Measurements from ENCODE around the gene ATP2B3. TPM values are rescaled to one million over a fixed set of nuclear protein-coding genes. Genes with fewer than 3 reads are reported as not detected.
A peak's percentile ranks its signal among the peaks of the same experiment; 100 is the strongest.

Gene ATP2B3
- total and polyA plus RNA-seq, 8 donors: 0.03 to 0.12 (median 0.04) TPM; not detected in 2

GRCh38 chrX:153626025-153626633, 108.7 kb downstream of the ATP2B3 start:
- DNase-seq (peak in 1 of 6 donors; percentile 51), FAIRE-seq (no peak), ATAC-seq (no peak)
- intact Hi-C loops (cut with DNase I): no loop called here
- H3K27me3 ChIP-seq: peaks cover 0 to 3% (median 0%) of the 10 kb centered on the region in 4 donors
- no peak for TF ChIP-seq CTCF (IDR thresholded peaks at IDR 0.05)
- H3K4me1 ChIP-seq: no peaks in the 10 kb centered on the region
- H3K27ac ChIP-seq: no peak overlapping the region
- 84 to 89% methylated on average over 16 of the region's 16 CpGs for WGBS, 2 donors
- H3K36me3 ChIP-seq: no peaks in the 10 kb centered on the region
- no peaks in the 10 kb centered on the region for H3K9me3 ChIP-seq
- H3K4me3 ChIP-seq: no peak overlapping the region

- TF ChIP-seq CTCF (IDR thresholded peaks at IDR 0.05): no peak
- DNase-seq: peak in 2 of 6 donors; percentile 53 to 58
- no peak for FAIRE-seq
- ATAC-seq: no peak
- Histone ChIP-seq H3K9me3 (no peaks in the 10 kb centered on the region), H3K4me3 (no peak overlapping the region), H3K27me3 (peaks cover 0 to 3% (median 0%) of the 10 kb centered on the region in 4 donors), H3K27ac (no peak overlapping the region), H3K4me1 (no peaks in the 10 kb centered on the region), H3K36me3 (no peaks in the 10 kb centered on the region)
- intact Hi-C loops (cut with DNase I): no loop called here
- 55 to 66% methylated on average over 33 of the region's 35 CpGs for WGBS, 2 donors
These were observed 109.6 kb downstream of the ATP2B3 start for GRCh38 chrX:153626863-153627674.

GRCh38 chrX:153627675-153628111, 110.3 kb downstream of the ATP2B3 start:
- H3K27ac ChIP-seq: no peak overlapping the region
- WGBS, 2 donors: 73 to 79% methylated on average over 15 of the region's 15 CpGs
- TF ChIP-seq CTCF (IDR thresholded peaks at IDR 0.05): no peak
- H3K4me3 ChIP-seq: no peak overlapping the region
- H3K4me1 ChIP-seq: no peaks in the 10 kb centered on the region
- peak in 2 of 6 donors; percentile 50 to 55 for DNase-seq
- no peaks in the 10 kb centered on the region for H3K36me3 ChIP-seq
- intact Hi-C loops (cut with DNase I): no loop called here
- no peaks in the 10 kb centered on the region for H3K9me3 ChIP-seq
- FAIRE-seq: no peak
- no peak for ATAC-seq
- peaks cover 0 to 3% (median 0%) of the 10 kb centered on the region in 4 donors for H3K27me3 ChIP-seq

GRCh38 chrX:153628129-153628528, 110.7 kb downstream of the ATP2B3 start:
- no peaks in the 10 kb centered on the region for H3K36me3 ChIP-seq
- H3K9me3 ChIP-seq: no peaks in the 10 kb centered on the region
- H3K27me3 ChIP-seq: peaks cover 0 to 3% (median 0%) of the 10 kb centered on the region in 4 donors
- no peak for TF ChIP-seq CTCF (IDR thresholded peaks at IDR 0.05)
- intact Hi-C loops (cut with DNase I): no loop called here
- ATAC-seq (no peak), DNase-seq (no peak), FAIRE-seq (no peak)
- WGBS, 2 donors: 94 to 96% methylated on average over 8 of the region's 8 CpGs
- no peak overlapping the region for H3K4me3 ChIP-seq
- H3K4me1 ChIP-seq: no peaks in the 10 kb centered on the region
- no peak overlapping the region for H3K27ac ChIP-seq
